Panc1 (cell line): ENCODE measurements around the gene TDRD7. TPM values are rescaled to one million over a fixed set of nuclear protein-coding genes. Genes with fewer than 3 reads are reported as not detected.

Experiments
- ATAC-seq: fragments of 200-7000 bp; cut with Tn5 transposase; 2 replicates; pipeline ENCODE4 v1.9.1; 2020; ENCODE audit warnings: mild to moderate bottlenecking, moderate library complexity
- BruUV-seq: library from RNA; stranded (reverse); fragments of 400-500 nt; replicated peaks from 2 replicates; lab custom pipeline; 2021; lab: Mats Ljungman, UMichigan
- CTCF ChIA-PET: fragments of 300-600 bp; sonication (Branson Sonifier 250); formaldehyde crosslinking; loops from one replicate; lab custom pipeline; 2022; ENCODE audit warnings: antibody characterized with exemption; lab: Charles Lee
- POLR2A ChIA-PET: fragments of 300-600 bp; sonication (Branson Sonifier 250); formaldehyde crosslinking; loops from one replicate; lab custom pipeline; 2022; ENCODE audit warnings: antibody characterized with exemption; lab: Charles Lee
- DNase-seq: peaks from one replicate; pipeline ENCODE4 v3.0.0-alpha.2; 2010; ENCODE audit warnings: low read depth, low spot score
- H3K27ac ChIP-seq: 2 replicates; pipeline ENCODE4 v1.5.1; 2011; ENCODE audit warnings: mild to moderate bottlenecking, low read length, inconsistent platforms
- H3K27me3 ChIP-seq: fragments of 200-500 bp; sonication (Bioruptor generic); 2 replicates; pipeline ENCODE4 v1.6.0; 2014; ENCODE audit warnings: low read length, inconsistent platforms; ENCODE audit not compliant: control insufficient read depth, insufficient read depth
- H3K36me3 ChIP-seq: fragments of 200-500 bp; sonication (Bioruptor generic); 2 replicates; pipeline ENCODE4 v1.5.1; 2014; ENCODE audit warnings: inconsistent platforms, mild to moderate bottlenecking, low read length, moderate library complexity; ENCODE audit not compliant: control insufficient read depth, insufficient read depth
- H3K4me1 ChIP-seq: 2 replicates; pipeline ENCODE4 v1.5.1; 2011; ENCODE audit warnings: inconsistent platforms, mild to moderate bottlenecking, low read length, moderate library complexity; ENCODE audit not compliant: control insufficient read depth, insufficient read depth
- H3K4me3 ChIP-seq, 2 experiments: 2 replicates each; pipeline ENCODE4 v1.5.1; 2011 to 2012; ENCODE audit warnings: low read depth in 2 of 2, low read length in 2 of 2, mild to moderate bottlenecking in 2 of 2, inconsistent platforms in 1 of 2, moderate library complexity in 1 of 2
- H3K9me3 ChIP-seq: fragments of 200-500 bp; sonication (Bioruptor generic); 2 replicates; pipeline ENCODE4 v1.5.1; 2014; ENCODE audit warnings: low read depth, mild to moderate bottlenecking, inconsistent platforms, low read length, moderate library complexity; ENCODE audit not compliant: control insufficient read depth, insufficient read depth
- POLR2AphosphoS5 ChIP-seq: IDR thresholded peaks from 2 replicates; pipeline ENCODE4 v1.6.1; 2012; ENCODE audit warnings: mild to moderate bottlenecking, low read depth, low read length, moderate library complexity
- SIN3A ChIP-seq: IDR thresholded peaks from 2 replicates; pipeline ENCODE4 v1.6.1; 2012; ENCODE audit warnings: low read depth, mild to moderate bottlenecking, low read length, moderate library complexity, borderline replicate concordance; ENCODE audit not compliant: insufficient read depth
- TCF7L2 ChIP-seq: IDR thresholded peaks from 2 replicates; pipeline ENCODE4 v1.6.1; 2011; ENCODE audit warnings: mild to moderate bottlenecking, low read depth, low read length, inconsistent platforms
- in situ Hi-C: cut with HindIII; loops from 2 replicates; pipeline ENCODE4 v1.10.0; 2016; ENCODE audit warnings: low sequenced_read_pairs, low pct_unique_long_range_greater_than_20kb
- intact Hi-C: fragments of 100-400 bp; cut with micrococcal nuclease; formaldehyde crosslinking; loops from one replicate; pipeline ENCODE4 v1.10.0; 2022; ENCODE audit not compliant: unreplicated experiment
- total RNA-seq: library from RNA; stranded (reverse); gene quantifications from one replicate; pipeline ENCODE4 v1.2.1, GENCODE V29; 2021; ENCODE audit not compliant: unreplicated experiment
- TF ChIP-seq, protein P1 (sequence below): fragments of 450-650 bp; IDR thresholded peaks from 2 replicates; pipeline ENCODE4 v1.5.1; 2017; ENCODE audit warnings: mild to moderate bottlenecking
- TF ChIP-seq, protein P2 (sequence below), 2 experiments: IDR thresholded peaks; 2 replicates each; pipeline ENCODE4 v1.6.1; 2011 to 2012; ENCODE audit warnings: low read depth in 2 of 2, control low read depth in 1 of 2, low read length in 1 of 2, mild to moderate bottlenecking in 1 of 2, moderate library complexity in 1 of 2; ENCODE audit not compliant: insufficient read depth in 1 of 2

The TDRD7 gene
- total RNA-seq, 1 experiment from 2014 or later, result 10.6 TPM

DNA sequence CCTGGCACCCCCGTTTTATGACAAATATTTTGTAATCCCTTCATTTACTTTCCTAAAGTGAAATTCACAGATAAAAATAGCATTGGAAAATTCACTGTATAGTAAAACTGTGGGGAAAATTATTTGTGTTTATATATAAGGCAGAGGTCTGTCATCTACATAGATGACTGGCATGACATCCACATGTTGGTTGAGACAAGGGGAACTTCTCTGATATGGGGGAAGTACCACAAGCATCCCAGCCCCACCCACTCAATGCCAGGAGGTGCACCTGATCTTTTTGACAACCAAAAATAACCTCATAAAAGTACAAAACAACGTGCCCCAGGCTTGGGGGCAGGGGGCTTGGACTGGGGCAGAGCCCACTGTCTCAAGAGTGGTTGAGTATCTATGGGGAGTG lies 6.3 kb upstream of the TDRD7 start:
- Histone ChIP-seq H3K27me3 (peaks cover 2% of the 10 kb centered on the region; the same call in 1 of the 2 replicates), H3K4me1 (no peaks in the 10 kb centered on the region), H3K36me3 (no peaks in the 10 kb centered on the region), H3K9me3 (peaks cover 9% of the 10 kb centered on the region; the same call in 1 of the 2 replicates), H3K4me3 (no peak overlapping the region), H3K27ac (no peak overlapping the region)
- ATAC-seq (no peak), DNase-seq (no peak)
- in situ Hi-C loops, result no loop called here
- ChIA-PET POLR2A (no interaction called here), CTCF (no interaction called here)
- intact Hi-C loops, result no loop called here
- no peak for TF ChIP-seq SIN3A
- TF ChIP-seq POLR2AphosphoS5, result no peak
- TF ChIP-seq, protein P1, sequence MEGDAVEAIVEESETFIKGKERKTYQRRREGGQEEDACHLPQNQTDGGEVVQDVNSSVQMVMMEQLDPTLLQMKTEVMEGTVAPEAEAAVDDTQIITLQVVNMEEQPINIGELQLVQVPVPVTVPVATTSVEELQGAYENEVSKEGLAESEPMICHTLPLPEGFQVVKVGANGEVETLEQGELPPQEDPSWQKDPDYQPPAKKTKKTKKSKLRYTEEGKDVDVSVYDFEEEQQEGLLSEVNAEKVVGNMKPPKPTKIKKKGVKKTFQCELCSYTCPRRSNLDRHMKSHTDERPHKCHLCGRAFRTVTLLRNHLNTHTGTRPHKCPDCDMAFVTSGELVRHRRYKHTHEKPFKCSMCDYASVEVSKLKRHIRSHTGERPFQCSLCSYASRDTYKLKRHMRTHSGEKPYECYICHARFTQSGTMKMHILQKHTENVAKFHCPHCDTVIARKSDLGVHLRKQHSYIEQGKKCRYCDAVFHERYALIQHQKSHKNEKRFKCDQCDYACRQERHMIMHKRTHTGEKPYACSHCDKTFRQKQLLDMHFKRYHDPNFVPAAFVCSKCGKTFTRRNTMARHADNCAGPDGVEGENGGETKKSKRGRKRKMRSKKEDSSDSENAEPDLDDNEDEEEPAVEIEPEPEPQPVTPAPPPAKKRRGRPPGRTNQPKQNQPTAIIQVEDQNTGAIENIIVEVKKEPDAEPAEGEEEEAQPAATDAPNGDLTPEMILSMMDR, result no peak
- TF ChIP-seq TCF7L2, result no peak
- TF ChIP-seq, protein P2, sequence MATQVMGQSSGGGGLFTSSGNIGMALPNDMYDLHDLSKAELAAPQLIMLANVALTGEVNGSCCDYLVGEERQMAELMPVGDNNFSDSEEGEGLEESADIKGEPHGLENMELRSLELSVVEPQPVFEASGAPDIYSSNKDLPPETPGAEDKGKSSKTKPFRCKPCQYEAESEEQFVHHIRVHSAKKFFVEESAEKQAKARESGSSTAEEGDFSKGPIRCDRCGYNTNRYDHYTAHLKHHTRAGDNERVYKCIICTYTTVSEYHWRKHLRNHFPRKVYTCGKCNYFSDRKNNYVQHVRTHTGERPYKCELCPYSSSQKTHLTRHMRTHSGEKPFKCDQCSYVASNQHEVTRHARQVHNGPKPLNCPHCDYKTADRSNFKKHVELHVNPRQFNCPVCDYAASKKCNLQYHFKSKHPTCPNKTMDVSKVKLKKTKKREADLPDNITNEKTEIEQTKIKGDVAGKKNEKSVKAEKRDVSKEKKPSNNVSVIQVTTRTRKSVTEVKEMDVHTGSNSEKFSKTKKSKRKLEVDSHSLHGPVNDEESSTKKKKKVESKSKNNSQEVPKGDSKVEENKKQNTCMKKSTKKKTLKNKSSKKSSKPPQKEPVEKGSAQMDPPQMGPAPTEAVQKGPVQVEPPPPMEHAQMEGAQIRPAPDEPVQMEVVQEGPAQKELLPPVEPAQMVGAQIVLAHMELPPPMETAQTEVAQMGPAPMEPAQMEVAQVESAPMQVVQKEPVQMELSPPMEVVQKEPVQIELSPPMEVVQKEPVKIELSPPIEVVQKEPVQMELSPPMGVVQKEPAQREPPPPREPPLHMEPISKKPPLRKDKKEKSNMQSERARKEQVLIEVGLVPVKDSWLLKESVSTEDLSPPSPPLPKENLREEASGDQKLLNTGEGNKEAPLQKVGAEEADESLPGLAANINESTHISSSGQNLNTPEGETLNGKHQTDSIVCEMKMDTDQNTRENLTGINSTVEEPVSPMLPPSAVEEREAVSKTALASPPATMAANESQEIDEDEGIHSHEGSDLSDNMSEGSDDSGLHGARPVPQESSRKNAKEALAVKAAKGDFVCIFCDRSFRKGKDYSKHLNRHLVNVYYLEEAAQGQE (IDR thresholded peaks at IDR 0.05; ENCODE audit: insufficient read depth in 1 of 2, low read depth in 2 of 2, low read length in 1 of 2), result no peak
- BruUV-seq, result no TSS peak

DNA sequence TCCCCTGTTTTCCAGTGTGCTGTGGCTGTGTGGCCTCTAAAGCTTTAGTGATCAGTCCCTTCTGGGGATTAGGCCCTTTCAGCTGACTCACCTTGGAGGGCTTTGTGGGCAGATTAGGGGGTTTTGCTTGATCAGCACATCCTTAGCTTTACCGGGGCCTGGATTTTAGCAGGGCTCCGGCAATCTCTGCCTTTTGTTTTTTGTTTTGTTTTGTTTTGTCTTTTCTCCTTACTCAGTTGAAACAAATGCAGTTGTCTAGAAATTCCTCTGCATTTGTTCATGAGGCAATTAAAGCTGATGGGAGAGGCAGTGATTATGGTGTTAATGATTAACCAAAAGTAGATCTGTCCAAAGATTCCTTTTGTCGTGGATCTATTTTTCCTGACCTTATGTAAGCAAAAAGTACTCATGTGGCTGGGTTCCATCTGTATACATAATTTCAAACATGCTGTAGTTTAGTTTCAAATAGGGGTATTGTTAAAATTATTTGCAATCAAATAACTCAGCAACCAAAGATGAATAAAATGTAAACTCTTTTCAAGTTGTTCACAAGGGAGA lies 5.2 kb upstream of the TDRD7 start:
- CTCF ChIA-PET, result no interaction called here
- Histone ChIP-seq H3K36me3 (no peaks in the 10 kb centered on the region), H3K9me3 (peaks cover 9% of the 10 kb centered on the region; the same call in 1 of the 2 replicates), H3K4me1 (peaks cover 3% of the 10 kb centered on the region; the same call in 1 of the 2 replicates), H3K27me3 (peaks cover 2% of the 10 kb centered on the region; the same call in 1 of the 2 replicates), H3K4me3 (no peak overlapping the region), H3K27ac (no peak overlapping the region)
- POLR2A ChIA-PET, result no interaction called here
- BruUV-seq, result no TSS peak
- no peak for ATAC-seq
- TF ChIP-seq POLR2AphosphoS5, result no peak
- TF ChIP-seq, protein P1, result no peak
- no peak for TF ChIP-seq SIN3A
- TF ChIP-seq, protein P2 (IDR thresholded peaks at IDR 0.05; ENCODE audit: insufficient read depth in 1 of 2, low read depth in 2 of 2, low read length in 1 of 2), result no peak
- TF ChIP-seq TCF7L2, result no peak
- intact Hi-C loops (no loop called here), in situ Hi-C loops (no loop called here)
- no peak for DNase-seq
